Measurements from ENCODE around the gene LRRC27. TPM values are rescaled to one million over a fixed set of nuclear protein-coding genes. Genes with fewer than 3 reads are reported as not detected.

The LRRC27 gene
- total RNA-seq, 2 experiments from 2014 or later: 2.4 to 2.8 TPM

- Histone ChIP-seq H3K9me3 (ENCODE audit: control insufficient read depth in 1 of 2, insufficient read depth in 1 of 2, low read length in 2 of 2) (no peaks in the 10 kb centered on the region), H3K4me3 (ENCODE audit: low read length) (no peak overlapping the region), H3K27ac (ENCODE audit: low read depth in 1 of 2, low read length in 2 of 2) (no peak overlapping the region), H3K36me3 (ENCODE audit: insufficient read depth, low read length) (peaks cover 5% of the 10 kb centered on the region), H3K4me1 (ENCODE audit: insufficient read depth, low read length) (peaks cover 31% of the 10 kb centered on the region), H3K27me3 (ENCODE audit: control insufficient read depth in 1 of 2, insufficient read depth in 2 of 2, low read length in 2 of 2) (no peaks in the 10 kb centered on the region)
- ATAC-seq (ENCODE audit: poor library complexity): no peak
- ChIA-PET POLR2A (no interaction called here), CTCF (no interaction called here)
- no peak overlapping the region for H3K27ac Mint-ChIP-seq
- peaks cover 8% of the 10 kb centered on the region for H3K36me3 Mint-ChIP-seq (ENCODE audit: low read depth)
- no peak overlapping the region for H3K4me3 Mint-ChIP-seq
- DNase-seq: no peak
- H3K4me1 Mint-ChIP-seq (ENCODE audit: low read depth): peaks cover 21% of the 10 kb centered on the region
- H3K27me3 Mint-ChIP-seq: no peaks in the 10 kb centered on the region
- H3K9me3 Mint-ChIP-seq: no peaks in the 10 kb centered on the region
- intact Hi-C loops (cut with DNase I, micrococcal nuclease): no loop called here
- no peak for TF ChIP-seq CTCF (IDR thresholded peaks at IDR 0.05)
These were observed 84.7 kb downstream of the LRRC27 start for GRCh38 chr10:132416566-132417256.

- Histone ChIP-seq H3K27ac (ENCODE audit: low read depth in 1 of 2, low read length in 2 of 2) (no peak overlapping the region), H3K4me1 (ENCODE audit: insufficient read depth, low read length) (peaks cover 37% of the 10 kb centered on the region), H3K9me3 (ENCODE audit: control insufficient read depth in 1 of 2, insufficient read depth in 1 of 2, low read length in 2 of 2) (no peaks in the 10 kb centered on the region), H3K4me3 (ENCODE audit: low read length) (no peak overlapping the region), H3K36me3 (ENCODE audit: insufficient read depth, low read length) (peaks cover 5% of the 10 kb centered on the region), H3K27me3 (ENCODE audit: control insufficient read depth in 1 of 2, insufficient read depth in 2 of 2, low read length in 2 of 2) (no peaks in the 10 kb centered on the region)
- CTCF ChIA-PET: no interaction called here
- intact Hi-C loops (cut with DNase I, micrococcal nuclease): no loop called here
- no peaks in the 10 kb centered on the region for H3K9me3 Mint-ChIP-seq
- peaks cover 21% of the 10 kb centered on the region for H3K4me1 Mint-ChIP-seq (ENCODE audit: low read depth)
- DNase-seq (no peak), ATAC-seq (ENCODE audit: poor library complexity) (no peak)
- POLR2A ChIA-PET: no interaction called here
- no peaks in the 10 kb centered on the region for H3K27me3 Mint-ChIP-seq
- no peak overlapping the region for H3K4me3 Mint-ChIP-seq
- H3K27ac Mint-ChIP-seq: no peak overlapping the region
- H3K36me3 Mint-ChIP-seq (ENCODE audit: low read depth): peaks cover 8% of the 10 kb centered on the region
- TF ChIP-seq CTCF (IDR thresholded peaks at IDR 0.05): no peak
These were observed 85.4 kb downstream of the LRRC27 start for GRCh38 chr10:132417257-132417910.

GRCh38 chr10:132417957-132418441 lies 86.0 kb downstream of the LRRC27 start:
- ATAC-seq (ENCODE audit: poor library complexity): no peak
- intact Hi-C loops (cut with DNase I, micrococcal nuclease): no loop called here
- H3K36me3 Mint-ChIP-seq (ENCODE audit: low read depth): peaks cover 8% of the 10 kb centered on the region
- POLR2A ChIA-PET: no interaction called here
- H3K4me3 ChIP-seq (ENCODE audit: low read length): no peak overlapping the region
- CTCF ChIA-PET: no interaction called here
- no peaks in the 10 kb centered on the region for H3K9me3 ChIP-seq (ENCODE audit: control insufficient read depth in 1 of 2, insufficient read depth in 1 of 2, low read length in 2 of 2)
- peaks cover 43% of the 10 kb centered on the region for H3K4me1 ChIP-seq (ENCODE audit: insufficient read depth, low read length)
- no peak overlapping the region for H3K27ac ChIP-seq (ENCODE audit: low read depth in 1 of 2, low read length in 2 of 2)
- H3K4me1 Mint-ChIP-seq (ENCODE audit: low read depth): peaks cover 27% of the 10 kb centered on the region
- H3K36me3 ChIP-seq (ENCODE audit: insufficient read depth, low read length): peaks cover 3% of the 10 kb centered on the region
- DNase-seq: no peak
- H3K27me3 ChIP-seq (ENCODE audit: control insufficient read depth in 1 of 2, insufficient read depth in 2 of 2, low read length in 2 of 2): no peaks in the 10 kb centered on the region
- H3K9me3 Mint-ChIP-seq: no peaks in the 10 kb centered on the region
- no peak overlapping the region for H3K27ac Mint-ChIP-seq
- H3K4me3 Mint-ChIP-seq: no peak overlapping the region
- no peaks in the 10 kb centered on the region for H3K27me3 Mint-ChIP-seq
- TF ChIP-seq CTCF (IDR thresholded peaks at IDR 0.05): no peak
